HepG2 (cell line): ENCODE results near the gene KERA. TPM values are rescaled to one million over a fixed set of nuclear protein-coding genes. Genes with fewer than 3 reads are reported as not detected.

Experiments used
- ATAC-seq: fragments of 200-7000 bp; cut with Tn5 transposase; 3 replicates; pipeline ENCODE4 v1.9.1; 2020; ENCODE audit warnings: mild to moderate bottlenecking, moderate library complexity
- BruUV-seq: library from RNA; stranded (reverse); fragments of 400-500 nt; replicated peaks from 2 replicates; lab custom pipeline; 2021; lab: Mats Ljungman, UMichigan
- CTCF ChIA-PET: fragments of 300-600 bp; formaldehyde crosslinking; extraction: SDS; loops from one replicate; lab custom pipeline; 2021; ENCODE audit warnings: low total read pairs, inconsistent platforms, low intra/inter-chr PET ratio; lab: Yijun Ruan, JAX
- POLR2A ChIA-PET: fragments of 350-600 bp; sonication (Branson Sonifier 250); formaldehyde crosslinking; loops from one replicate; lab custom pipeline; 2020; ENCODE audit warnings: antibody characterized with exemption, inconsistent platforms; lab: Yijun Ruan, JAX
- DNase-seq: peaks from one replicate; pipeline ENCODE4 v3.0.0-alpha.2; 2015; ENCODE audit warnings: low spot score
- FAIRE-seq: peaks from 3 replicates; lab custom pipeline; 2011; peaks lifted over from hg19 to GRCh38; lab: Jason Lieb, UNC
- H2AFZ ChIP-seq: one replicate; pipeline ENCODE4 v1.6.1; 2011; ENCODE audit warnings: low read length, inconsistent platforms
- H3K27ac ChIP-seq: fragments of 300-600 bp; 3 replicates; pipeline ENCODE4 v1.8.0; 2011; ENCODE audit warnings: mixed run types, mild to moderate bottlenecking, mixed read lengths, low read length, inconsistent platforms; ENCODE audit not compliant: insufficient read depth; ENCODE audit errors: extremely low read length
- H3K27me3 ChIP-seq, 2 experiments: fragments of 200-600 bp in 1 of 2; 2 replicates in 1 of 2; 3 replicates in 1 of 2; pipeline versions ENCODE4 v1.6.0 to v1.8.0; 2011; ENCODE audit warnings: low read length in 2 of 2, mild to moderate bottlenecking in 2 of 2, moderate library complexity in 2 of 2, inconsistent platforms in 1 of 2; ENCODE audit not compliant: insufficient read depth in 2 of 2, control insufficient read depth in 1 of 2
- H3K36me3 ChIP-seq, 2 experiments: fragments of 200-600 bp in 1 of 2; replicated peaks in 1 of 2; 2 replicates in 1 of 2; 3 replicates in 1 of 2; pipeline versions ENCODE4 v1.5.1 to v1.8.0; 2011; ENCODE audit warnings: low read length in 2 of 2, inconsistent platforms in 1 of 2; ENCODE audit not compliant: insufficient read depth in 2 of 2, control insufficient read depth in 1 of 2
- H3K4me1 ChIP-seq: 2 replicates; pipeline ENCODE4 v1.5.1; 2012; ENCODE audit warnings: low read length, inconsistent platforms; ENCODE audit not compliant: insufficient read depth
- H3K4me2 ChIP-seq: 2 replicates; pipeline ENCODE4 v1.6.0; 2011; ENCODE audit warnings: low read depth, low read length, inconsistent platforms
- H3K4me3 ChIP-seq, 3 experiments: fragments of 200-600 bp in 1 of 3; sonication (generic), shearing (Covaris generic) in 1 of 3; replicated peaks in 1 of 3; 2 replicates each; pipeline ENCODE4 v1.5.1; 2011 to 2016; ENCODE audit warnings: low read length in 3 of 3, inconsistent platforms in 2 of 3, low read depth in 2 of 3, mild to moderate bottlenecking in 2 of 3, control low read depth in 1 of 3, mixed read lengths in 1 of 3; ENCODE audit not compliant: insufficient read depth in 1 of 3
- H3K79me2 ChIP-seq: one replicate; pipeline ENCODE4 v1.6.1; 2011; ENCODE audit warnings: low read length, inconsistent platforms; ENCODE audit not compliant: insufficient read depth
- H3K9ac ChIP-seq: 2 replicates; pipeline ENCODE4 v1.6.0; 2011; ENCODE audit warnings: mild to moderate bottlenecking, low read depth, low read length, inconsistent platforms; ENCODE audit not compliant: insufficient read depth
- H3K9me3 ChIP-seq: 2 replicates; pipeline ENCODE4 v1.5.1; 2012; ENCODE audit warnings: mild to moderate bottlenecking, low read length
- H4K20me1 ChIP-seq: 2 replicates; pipeline ENCODE4 v1.6.0; 2011; ENCODE audit warnings: inconsistent platforms, mild to moderate bottlenecking, low read length, moderate library complexity; ENCODE audit not compliant: insufficient read depth
- ADNP ChIP-seq: sonication (generic); formaldehyde crosslinking; IDR thresholded peaks from 2 replicates; pipeline ENCODE4 v1.4.0; 2020; ENCODE audit warnings: missing genetic modification reagents
- AGO2 ChIP-seq: fragments of 200-400 bp; formaldehyde crosslinking; optimal IDR thresholded peaks from 2 replicates; pipeline ENCODE3; 2017; ENCODE audit warnings: mild to moderate bottlenecking, low read depth, low read length, moderate library complexity
- ATF5 ChIP-seq: sonication (generic); formaldehyde crosslinking; IDR thresholded peaks from 2 replicates; pipeline ENCODE4 v1.4.0; 2020; ENCODE audit warnings: mild to moderate bottlenecking, low read depth, missing genetic modification reagents
- DMTF1 ChIP-seq: sonication (generic); formaldehyde crosslinking; IDR thresholded peaks from 2 replicates; pipeline ENCODE4 v1.4.0; 2020; ENCODE audit warnings: mild to moderate bottlenecking, missing genetic modification reagents
- SKI ChIP-seq: fragments of 450-650 bp; IDR thresholded peaks from one replicate; pipeline ENCODE4 v1.6.1; 2018; ENCODE audit warnings: mild to moderate bottlenecking; ENCODE audit not compliant: partially characterized antibody
- ZBTB1 ChIP-seq: sonication (generic); formaldehyde crosslinking; IDR thresholded peaks from 2 replicates; pipeline ENCODE4 v1.4.0; 2020; ENCODE audit warnings: missing genetic modification reagents, borderline replicate concordance
- ZFP41 ChIP-seq: sonication (generic); formaldehyde crosslinking; IDR thresholded peaks from 2 replicates; pipeline ENCODE4 v1.4.0; 2020; ENCODE audit warnings: mild to moderate bottlenecking, missing genetic modification reagents, borderline replicate concordance
- ZNF17 ChIP-seq: sonication (generic); formaldehyde crosslinking; IDR thresholded peaks from 2 replicates; pipeline ENCODE4 v1.5.0; 2020; ENCODE audit warnings: mild to moderate bottlenecking, missing genetic modification reagents
- ZNF598 ChIP-seq: sonication (generic); formaldehyde crosslinking; IDR thresholded peaks from 2 replicates; pipeline ENCODE4 v1.5.1; 2020; ENCODE audit warnings: mild to moderate bottlenecking, missing genetic modification reagents, borderline replicate concordance
- in situ Hi-C: cut with HindIII; loops from 2 replicates; pipeline ENCODE4 v1.10.0; 2017; ENCODE audit warnings: low pct_unique_long_range_greater_than_20kb; ENCODE audit not compliant: extremely low pct_ligation_motif_present
- intact Hi-C: fragments of 100-400 bp; cut with micrococcal nuclease; formaldehyde crosslinking; loops from one replicate; pipeline ENCODE4 v1.10.0; 2022; ENCODE audit not compliant: unreplicated experiment
- polyA plus RNA-seq, 8 experiments: library from polyadenylated mRNA; depleted of rRNA in 3 of 8; stranded (reverse) in 7 of 8; unstranded in 1 of 8; fragments of >200 nt; fragmentation: Illumina TruSeq in 4 of 8; extraction: Trizol in 4 of 8; gene quantifications; 2 replicates each; pipeline versions ENCODE4 v1.2.1 to v1.2.3, GENCODE V29; 2011 to 2016; ENCODE audit warnings: low read depth in 4 of 8, missing spikeins in 1 of 8, mixed read lengths in 1 of 8; ENCODE audit not compliant: insufficient read depth in 1 of 8
- total RNA-seq, 5 experiments: library from RNA; depleted of rRNA; stranded (reverse); fragments of >200 nt; fragmentation: Illumina TruSeq; extraction: Trizol; gene quantifications; 2 replicates each; pipeline ENCODE4 v1.2.3, GENCODE V29; 2016; ENCODE audit warnings: low read depth in 1 of 5
- TF ChIP-seq, protein P1 (sequence below): sonication (generic); formaldehyde crosslinking; IDR thresholded peaks from 2 replicates; pipeline ENCODE4 v1.5.1; 2020; ENCODE audit warnings: mild to moderate bottlenecking, missing genetic modification reagents, borderline replicate concordance

The KERA gene
- total and polyA plus RNA-seq, 2 of the 13 experiments (the other 11 are each of a cell fraction or from before 2014, with no cell fraction given), result not detected

DNA sequence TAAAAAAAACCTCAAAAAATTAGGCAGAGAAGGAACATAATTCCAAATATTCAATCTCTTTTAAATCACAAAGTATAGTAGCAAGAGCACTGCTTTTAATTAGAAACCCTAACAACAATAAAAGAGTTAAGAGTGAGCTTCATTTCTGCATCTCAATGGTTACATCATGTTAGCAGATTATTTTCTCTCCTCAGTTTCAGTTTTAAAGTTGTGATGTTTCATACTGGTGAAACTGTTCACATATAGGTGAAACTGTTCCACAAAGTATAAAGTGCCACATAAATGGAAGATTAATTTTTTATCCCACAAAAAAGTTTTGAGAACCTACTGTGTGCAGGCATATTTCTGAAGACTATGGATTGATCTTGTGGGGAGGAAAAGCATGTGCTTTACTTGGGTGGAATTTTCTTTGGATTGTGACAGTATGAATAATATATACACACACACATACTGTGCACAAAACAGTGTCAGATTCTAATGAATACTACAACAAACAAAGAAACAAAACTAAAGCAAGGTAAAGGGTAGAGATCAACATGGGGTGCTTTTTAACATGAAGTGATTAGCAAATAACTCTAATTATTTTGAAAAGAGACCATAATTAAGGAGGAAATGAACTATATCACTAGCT is 36.3 kb upstream of the KERA start:
- H3K27me3 ChIP-seq, result no peaks in the 10 kb centered on the region
- H3K79me2 ChIP-seq, result no peaks in the 10 kb centered on the region
- H3K9me3 ChIP-seq, result peaks cover 59% of the 10 kb centered on the region
- H4K20me1 ChIP-seq, result no peaks in the 10 kb centered on the region
- TF ChIP-seq ATF5 (CRISPR knock-in tag) (no peak), ZBTB1 (CRISPR knock-in tag) (no peak), AGO2 (no peak), DMTF1 (CRISPR knock-in tag) (no peak), ZNF598 (CRISPR knock-in tag) (no peak), ZFP41 (CRISPR knock-in tag) (no peak), ZNF17 (CRISPR knock-in tag) (no peak), SKI (no peak), ADNP (CRISPR knock-in tag) (no peak)
- TF ChIP-seq, protein P1, sequence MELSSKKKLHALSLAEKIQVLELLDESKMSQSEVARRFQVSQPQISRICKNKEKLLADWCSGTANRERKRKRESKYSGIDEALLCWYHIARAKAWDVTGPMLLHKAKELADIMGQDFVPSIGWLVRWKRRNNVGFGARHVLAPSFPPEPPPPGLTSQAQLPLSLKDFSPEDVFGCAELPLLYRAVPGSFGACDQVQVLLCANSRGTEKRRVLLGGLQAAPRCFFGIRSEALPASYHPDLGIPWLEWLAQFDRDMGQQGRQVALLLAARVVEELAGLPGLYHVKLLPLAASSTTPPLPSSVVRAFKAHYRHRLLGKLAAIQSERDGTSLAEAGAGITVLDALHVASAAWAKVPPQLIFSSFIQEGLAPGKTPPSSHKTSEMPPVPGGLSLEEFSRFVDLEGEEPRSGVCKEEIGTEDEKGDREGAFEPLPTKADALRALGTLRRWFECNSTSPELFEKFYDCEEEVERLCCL, result no peak
- CTCF ChIA-PET, result no interaction called here
- H3K36me3 ChIP-seq, result no peaks in the 10 kb centered on the region
- H3K27ac ChIP-seq, result no peak overlapping the region
- H3K4me3 ChIP-seq, result no peak overlapping the region
- ATAC-seq (no peak), DNase-seq (no peak), FAIRE-seq (no peak)
- H3K4me2 ChIP-seq, result no peak overlapping the region
- no TSS peak for BruUV-seq
- H2AFZ ChIP-seq, result no peak overlapping the region
- no peaks in the 10 kb centered on the region for H3K4me1 ChIP-seq
- in situ Hi-C loops, result no loop called here
- POLR2A ChIA-PET, result no interaction called here
- intact Hi-C loops, result no loop called here
- no peak overlapping the region for H3K9ac ChIP-seq
